ENCODE data around the gene SMURF1. TPM values are rescaled to one million over a fixed set of nuclear protein-coding genes. Genes with fewer than 3 reads are reported as not detected.

The SMURF1 gene
- total RNA-seq, 1 experiment from 2014 or later: 30.2 TPM

GRCh38 chr7:99013266-99014112, 130.4 kb downstream of the SMURF1 start:
- Histone ChIP-seq H3K9me2 (replicated peaks; ENCODE audit: low read length) (no peaks in the 10 kb centered on the region), H3K4me2 (ENCODE audit: low read length) (no peak overlapping the region), H3K79me2 (ENCODE audit: low read length) (no peaks in the 10 kb centered on the region), H3K9me3 (ENCODE audit: low read length) (no peaks in the 10 kb centered on the region), H3F3A (ENCODE audit: low read length, unreplicated experiment) (no peaks in the 10 kb centered on the region), H2AFZ (ENCODE audit: low read length) (no peak overlapping the region), H3K27ac (ENCODE audit: low read length) (no peak overlapping the region), H3K9ac (ENCODE audit: low read length) (no peak overlapping the region), H4K20me1 (ENCODE audit: low read length) (no peaks in the 10 kb centered on the region), H3K36me3 (ENCODE audit: low read depth, low read length) (peaks cover 26% of the 10 kb centered on the region), H3K27me3 (ENCODE audit: low read length) (no peaks in the 10 kb centered on the region), H3K4me1 (ENCODE audit: insufficient read depth, low read length) (no peaks in the 10 kb centered on the region), H3K4me3 (ENCODE audit: low read length) (no peak overlapping the region)
- ATAC-seq (no peak), DNase-seq (no peak)
- CTCF ChIA-PET: no interaction called here
- TF ChIP-seq EZH2phosphoT487 (IDR thresholded peaks at IDR 0.05; ENCODE audit: borderline replicate concordance, low read length) (no peak), CTCF (conservative IDR thresholded peaks at IDR 0.05; ENCODE audit: low read depth, low read length) (no peak)
- POLR2A ChIA-PET (ENCODE audit: unreplicated experiment): no interaction called here
- no TSS peak for BruUV-seq (replicated peaks)
- intact Hi-C loops (cut with micrococcal nuclease): no loop called here

- intact Hi-C loops (cut with micrococcal nuclease): no loop called here
- POLR2A ChIA-PET (ENCODE audit: unreplicated experiment): no interaction called here
These were observed 131.2 kb downstream of the SMURF1 start for GRCh38 chr7:99012722-99013121.

More at GRCh38 chr7:99012722-99013121, 131.2 kb downstream of the SMURF1 start:
- H3K9me3 ChIP-seq (ENCODE audit: low read length): no peaks in the 10 kb centered on the region
- ATAC-seq: no peak
- no peaks in the 10 kb centered on the region for H3K4me1 ChIP-seq (ENCODE audit: insufficient read depth, low read length)
- TF ChIP-seq EZH2phosphoT487 (IDR thresholded peaks at IDR 0.05; ENCODE audit: borderline replicate concordance, low read length) (no peak), EZH2 (IDR thresholded peaks at IDR 0.05; ENCODE audit: low read length, unreplicated experiment) (no peak), CTCF (conservative IDR thresholded peaks at IDR 0.05; ENCODE audit: low read depth, low read length) (no peak)
- no peaks in the 10 kb centered on the region for H3K79me2 ChIP-seq (ENCODE audit: low read length)
- H3K4me3 ChIP-seq (ENCODE audit: low read length): no peak overlapping the region
- H3K27me3 ChIP-seq (ENCODE audit: low read length): no peaks in the 10 kb centered on the region
- no peak overlapping the region for H3K9ac ChIP-seq (ENCODE audit: low read length)
- CTCF ChIA-PET: no interaction called here
- no peaks in the 10 kb centered on the region for H4K20me1 ChIP-seq (ENCODE audit: low read length)
- TSS peak; percentile 30 for BruUV-seq (replicated peaks)
- no peak overlapping the region for H3K27ac ChIP-seq (ENCODE audit: low read length)
- no peaks in the 10 kb centered on the region for H3K9me2 ChIP-seq (replicated peaks; ENCODE audit: low read length)
- peaks cover 26% of the 10 kb centered on the region for H3K36me3 ChIP-seq (ENCODE audit: low read depth, low read length)
- DNase-seq: no peak
- H2AFZ ChIP-seq (ENCODE audit: low read length): no peak overlapping the region
- no peaks in the 10 kb centered on the region for H3F3A ChIP-seq (ENCODE audit: low read length, unreplicated experiment)
- no peak overlapping the region for H3K4me2 ChIP-seq (ENCODE audit: low read length)

Data from PC-3 (cell line).